Mesenteric fat pad (tissue), 1 donor: ENCODE results near the gene EMX2. TPM values are rescaled to one million over a fixed set of nuclear protein-coding genes. Genes with fewer than 3 reads are reported as not detected.
"Not testable (repeated sequence)": the region's sequence is repeated elsewhere in the genome, so short reads cannot be mapped to it uniquely, and the experiment has no call there.

ENCODE experiments used
- DNase-seq: peaks from one replicate; pipeline ENCODE4 v3.0.0-alpha.2; 2020; ENCODE audit warnings: low spot score
- total RNA-seq: library from RNA; stranded (reverse); fragmentation: NEBNext Ultra II Directional; extraction: Animal tissue kit (Norgen Biotek cat#: 25700); gene quantifications from one replicate; pipeline ENCODE4 v1.2.1, GENCODE V29; 2021
- donor health status: DM: yes; HTN: yes; CAD: no.

Gene EMX2
- total RNA-seq, 1 donor from 2014 or later = 2.4 TPM

DNA sequence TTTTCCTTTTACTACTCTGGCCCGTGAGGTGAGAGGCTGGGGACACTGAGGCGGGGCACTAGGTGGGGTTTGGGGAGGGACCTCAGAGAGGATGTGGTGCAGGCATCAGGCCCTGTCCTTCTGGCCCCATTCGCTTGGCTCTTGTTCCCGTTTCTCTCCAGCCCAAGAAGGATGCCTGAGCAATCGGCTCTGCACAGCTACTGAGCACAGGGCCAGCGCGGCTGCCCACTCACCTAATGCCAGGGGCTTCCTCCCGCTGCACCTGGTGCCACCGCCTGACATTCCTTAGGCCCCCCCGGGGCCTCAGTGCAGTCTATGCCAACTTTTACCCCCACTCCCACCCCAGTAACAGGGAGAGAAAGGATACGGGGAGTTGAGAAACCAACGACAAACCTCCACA, 12.5 kb downstream of the EMX2 start:
- no peak for DNase-seq

DNA sequence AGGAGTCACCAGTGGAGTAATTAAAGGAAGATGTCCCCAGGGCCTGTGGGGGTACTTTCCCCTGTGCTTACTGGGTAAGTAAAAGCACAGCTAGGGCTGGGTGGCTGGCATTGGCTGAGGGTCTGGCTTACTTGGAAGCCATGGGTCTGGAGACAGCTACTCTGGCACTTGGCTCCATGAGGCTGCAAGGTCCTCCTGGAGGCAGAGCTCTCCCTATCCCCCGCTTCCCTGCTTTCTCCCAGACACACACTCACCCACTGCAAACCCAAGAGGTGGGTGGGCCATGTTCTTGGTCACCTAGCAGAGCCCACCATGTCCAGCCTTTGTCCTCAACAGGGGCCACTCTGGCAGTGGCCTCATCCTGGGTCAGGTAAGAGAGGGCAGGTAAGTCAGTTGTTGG, 13.3 kb downstream of the EMX2 start:
- DNase-seq = no peak

DNA sequence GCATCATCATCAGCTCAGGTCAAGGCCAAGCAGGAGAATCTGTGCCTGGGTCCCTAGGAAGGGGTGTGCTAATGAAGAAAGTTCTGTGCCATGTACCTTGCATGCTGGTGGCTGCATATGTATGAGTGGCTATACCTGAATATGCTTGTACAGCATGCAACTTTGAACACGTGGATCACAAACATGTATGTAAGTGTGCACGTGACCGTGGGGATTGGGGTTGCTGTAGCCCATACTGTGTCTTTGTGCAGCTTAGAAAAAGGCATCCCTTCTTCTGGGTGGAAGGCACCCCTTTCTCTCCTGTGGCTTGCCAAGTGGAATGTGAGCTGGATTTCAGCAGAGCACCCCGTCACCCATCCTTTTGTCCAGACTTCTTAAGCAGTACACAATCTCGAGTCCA, 13.8 kb downstream of the EMX2 start:
- no peak for DNase-seq

DNA sequence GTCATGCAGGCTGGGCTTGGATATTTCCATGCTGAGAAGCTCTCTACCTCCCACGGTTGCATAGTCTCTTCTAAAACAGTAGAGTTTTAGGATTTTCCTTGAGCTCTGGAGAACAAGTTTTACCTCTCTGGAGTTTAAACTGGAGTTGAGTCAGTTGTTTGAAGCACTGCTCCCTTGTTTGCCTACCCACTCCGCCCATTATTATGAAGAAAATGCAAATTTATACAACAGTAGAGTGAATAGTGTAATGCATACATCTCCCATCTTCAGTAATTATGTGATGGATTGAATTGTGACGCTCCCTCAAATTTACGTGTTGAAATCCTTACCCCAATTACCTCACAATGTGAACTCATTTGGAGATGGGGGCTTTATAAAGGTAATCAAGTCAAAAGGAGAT, 17.2 kb downstream of the EMX2 start:
- DNase-seq = no peak

DNA sequence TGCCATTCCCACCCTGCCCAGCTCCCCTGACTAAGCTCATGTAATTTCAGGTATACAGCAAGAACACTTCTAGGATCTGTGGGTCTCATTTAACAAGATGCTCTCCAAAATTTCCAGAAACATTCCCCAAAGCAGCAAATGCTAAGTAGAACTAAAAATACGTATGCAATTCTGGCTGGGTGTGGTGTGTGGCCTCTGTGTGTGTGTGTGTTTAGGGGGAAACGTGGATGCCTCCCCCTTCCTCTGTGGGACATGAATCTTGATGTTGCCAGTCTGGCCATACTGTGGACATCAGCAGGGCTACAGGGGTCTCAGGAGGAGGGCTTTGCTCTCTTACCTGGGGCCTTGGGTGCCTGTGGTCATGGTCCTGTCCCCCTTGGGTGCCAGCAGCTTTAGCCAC, 18.4 kb downstream of the EMX2 start:
- DNase-seq = no peak

DNA sequence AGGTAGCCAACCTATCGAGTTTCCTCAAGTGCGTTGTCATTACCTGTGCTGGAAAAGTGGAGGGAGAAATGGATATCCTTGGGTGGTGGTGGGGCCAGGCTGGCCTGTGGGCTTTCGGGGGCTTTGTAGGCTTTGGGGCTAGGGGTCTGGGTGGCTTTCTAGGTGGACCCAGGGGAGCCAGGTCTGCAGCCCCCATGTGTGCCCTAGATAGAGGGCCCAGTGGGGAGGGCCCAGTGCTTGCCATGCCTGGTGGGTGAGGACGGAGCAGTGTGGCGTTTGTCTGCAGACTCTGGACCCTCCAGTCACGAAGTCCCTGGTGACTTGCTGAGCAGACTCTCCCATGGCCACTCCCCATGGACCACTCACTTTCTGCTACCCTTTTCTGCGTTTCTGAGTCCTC, 19.7 kb downstream of the EMX2 start:
- DNase-seq = no peak

DNA sequence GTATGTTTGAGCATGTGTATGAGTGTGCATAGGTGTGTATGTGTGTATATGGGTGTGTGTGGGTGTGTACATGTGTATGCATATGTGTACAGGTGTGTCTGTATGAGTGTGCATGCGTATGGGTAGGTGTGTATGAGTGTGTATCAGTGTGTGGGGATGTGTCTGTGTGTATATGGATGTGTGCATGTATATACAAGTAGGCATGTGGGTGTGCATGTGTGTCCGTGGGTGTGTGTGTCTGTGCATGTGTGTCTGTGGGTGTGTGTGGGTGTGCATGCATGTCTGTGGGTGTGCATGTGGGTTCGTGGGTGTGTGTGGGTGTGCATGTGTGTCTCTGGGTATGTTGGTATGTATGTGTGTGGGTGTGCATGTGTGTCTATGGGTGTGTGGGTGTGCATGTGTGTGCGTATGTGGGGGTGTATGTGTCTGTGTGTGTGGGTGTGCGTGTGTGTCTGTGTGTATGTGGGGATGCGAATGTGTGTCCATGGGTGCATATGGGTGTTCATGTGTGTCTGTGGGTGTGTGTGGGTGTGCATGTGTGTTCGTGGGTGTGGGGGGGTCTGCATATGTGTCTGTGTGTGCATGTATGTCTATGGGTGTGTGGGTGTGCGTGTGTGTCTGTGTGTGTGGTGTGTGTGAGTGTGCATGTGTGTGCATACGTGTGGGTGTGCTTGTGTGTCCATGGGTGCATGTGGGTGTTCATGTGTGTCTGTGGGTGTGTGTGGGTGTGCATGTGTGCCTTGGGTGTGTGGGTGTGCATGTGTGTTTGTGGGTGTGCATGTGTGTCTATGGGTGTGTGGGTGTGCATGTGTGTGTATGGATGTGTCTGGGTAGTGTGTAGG, 20.6 kb downstream of the EMX2 start:
- no peak for DNase-seq

DNA sequence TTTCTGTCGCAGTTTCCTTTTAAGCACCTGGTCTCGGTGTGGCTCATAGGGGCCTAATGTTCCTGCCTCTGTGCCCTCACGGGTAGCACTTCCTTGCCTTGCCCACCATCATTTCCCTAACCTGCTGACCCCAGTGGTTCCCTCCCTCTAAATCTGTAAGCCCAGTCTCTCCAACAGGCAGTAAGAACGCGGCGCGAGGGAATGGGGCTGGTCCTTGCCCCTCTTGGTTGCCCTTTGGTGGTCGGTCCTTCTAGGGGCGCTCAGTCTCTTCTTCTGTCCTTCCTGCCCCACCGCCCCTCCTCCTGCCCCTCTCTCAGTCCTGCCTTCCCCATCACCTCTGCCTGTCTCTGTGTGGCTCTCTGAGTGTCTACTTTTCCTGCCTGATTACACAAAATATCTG, 21.2 kb downstream of the EMX2 start:
- DNase-seq = no peak

DNA sequence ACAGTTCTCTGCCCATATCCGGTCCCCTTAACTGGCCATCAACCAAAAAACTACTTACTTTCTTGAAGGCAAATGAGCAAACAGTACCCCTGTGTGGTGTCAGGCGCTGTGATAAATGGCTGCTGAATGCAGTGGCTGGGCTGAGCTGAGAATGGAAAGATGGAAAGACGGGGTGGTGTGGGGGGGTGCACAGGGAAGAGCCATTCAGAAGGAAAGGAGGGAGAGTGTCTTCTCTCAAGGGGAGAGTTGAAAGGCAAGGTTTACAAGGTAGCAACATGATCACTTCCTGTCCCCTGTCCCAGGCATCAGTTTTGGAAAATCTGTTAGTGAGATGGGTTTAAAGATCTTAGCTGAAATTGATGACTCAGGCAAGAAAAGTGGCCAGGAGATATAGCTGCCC, 22.5 kb downstream of the EMX2 start:
- DNase-seq = no peak

DNA sequence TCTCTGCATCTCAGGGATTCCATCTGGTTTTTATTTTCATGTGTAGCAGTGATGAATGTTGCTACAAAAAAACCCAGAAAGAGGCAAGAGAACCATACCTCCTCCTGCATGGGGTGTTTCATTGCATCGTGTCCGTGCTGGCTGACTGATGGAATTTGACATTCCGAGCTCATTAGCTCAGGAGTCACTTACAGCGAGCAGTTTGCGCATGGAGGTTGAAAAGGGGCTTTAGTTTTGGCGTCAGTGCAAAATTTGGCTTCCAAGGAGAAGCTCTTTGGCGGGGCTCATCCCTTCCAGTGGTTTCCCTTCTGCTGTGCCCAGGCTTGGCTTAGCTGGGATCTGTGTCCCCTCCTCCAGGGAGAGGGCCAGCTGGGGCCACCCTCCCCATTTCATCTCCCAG, 25.8 kb downstream of the EMX2 start:
- no peak for DNase-seq

DNA sequence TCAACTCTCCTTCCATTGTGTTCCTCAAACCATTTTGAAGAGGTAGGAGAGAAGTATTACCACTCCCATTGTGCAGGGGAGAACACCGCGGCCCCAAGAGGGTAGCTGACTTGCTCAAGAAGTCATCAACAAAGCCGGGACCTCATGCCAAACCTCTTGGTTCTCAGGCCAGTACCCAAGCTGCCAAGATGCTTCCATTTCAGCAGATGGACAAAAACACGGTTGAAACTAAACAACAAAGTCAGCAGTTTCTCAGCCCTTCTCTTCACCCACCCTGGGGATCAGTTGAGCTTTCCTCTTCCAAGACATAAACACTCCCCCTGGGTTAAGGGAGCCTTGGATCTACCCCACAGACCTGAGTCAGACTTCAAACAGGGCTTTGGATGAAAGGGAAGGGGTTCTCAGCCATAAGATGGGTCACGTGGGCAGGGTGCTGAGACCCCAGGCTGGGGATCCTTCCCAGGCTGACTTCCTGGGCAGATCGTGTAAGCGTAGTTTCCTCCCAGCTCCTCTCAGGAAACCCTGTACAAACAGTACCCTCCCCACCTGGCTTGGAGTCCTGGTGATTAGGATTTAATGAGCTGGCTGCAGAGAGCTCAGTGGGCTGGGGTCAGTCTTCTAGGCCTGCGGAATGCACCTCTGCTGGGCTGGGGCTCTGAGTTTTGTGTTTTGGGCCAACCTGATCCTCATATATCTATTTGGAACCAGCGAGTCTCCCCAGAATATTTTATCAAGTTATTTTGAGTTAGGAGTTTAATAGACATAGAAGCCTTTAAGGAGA, 27.3 kb downstream of the EMX2 start:
- peak; percentile 68 for DNase-seq

DNA sequence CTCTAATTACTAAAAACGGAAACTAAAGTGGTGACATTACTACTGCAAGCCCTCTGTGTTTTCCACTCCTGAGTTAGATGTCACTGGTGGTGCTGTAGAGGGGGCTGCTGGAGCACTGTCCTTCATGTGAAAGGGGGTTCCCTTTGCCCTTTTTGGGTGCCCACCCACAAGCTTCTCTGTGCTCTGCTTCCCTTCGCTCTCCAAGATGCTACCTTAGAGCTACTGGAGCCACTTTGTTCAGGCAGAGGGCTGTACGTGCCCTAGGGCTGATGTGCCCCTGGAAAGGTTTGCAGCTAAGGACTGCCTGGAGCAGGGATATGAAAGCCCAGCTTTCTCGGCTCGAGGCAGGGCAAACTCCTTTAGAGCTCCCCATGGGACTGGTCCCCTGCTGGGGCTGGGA, 28.3 kb downstream of the EMX2 start:
- DNase-seq = peak; percentile 64

DNA sequence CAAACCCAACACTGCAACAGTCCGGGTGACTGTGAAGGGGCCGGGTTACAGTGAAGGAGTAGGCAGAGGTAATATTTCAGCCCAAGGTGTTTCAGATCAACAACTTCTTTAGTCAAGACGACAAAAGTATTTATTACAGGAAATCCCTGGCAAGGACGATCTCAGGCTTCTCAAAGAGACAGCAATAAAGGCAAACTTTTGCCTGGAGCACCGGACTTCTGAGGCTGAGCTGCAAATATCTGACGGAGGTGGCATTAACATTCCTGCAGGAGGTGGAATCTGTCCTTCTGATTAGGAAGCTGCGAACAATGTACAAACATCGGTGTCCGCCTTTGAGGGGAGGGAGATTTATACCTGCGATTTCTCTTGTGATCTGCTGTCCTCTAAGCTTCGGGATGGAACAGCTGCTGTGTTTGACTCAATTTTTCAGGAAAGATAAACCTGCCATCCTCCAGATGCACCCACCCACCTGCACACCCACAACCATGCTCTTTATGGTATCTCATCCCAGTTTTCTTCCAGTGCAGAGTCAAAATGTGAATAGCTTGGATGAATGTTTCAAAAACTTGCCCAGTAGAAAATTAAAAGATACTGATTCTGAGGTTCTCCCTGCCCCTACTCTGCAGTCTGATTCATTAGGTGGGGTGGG, 32.1 kb downstream of the EMX2 start:
- DNase-seq = no peak

DNA sequence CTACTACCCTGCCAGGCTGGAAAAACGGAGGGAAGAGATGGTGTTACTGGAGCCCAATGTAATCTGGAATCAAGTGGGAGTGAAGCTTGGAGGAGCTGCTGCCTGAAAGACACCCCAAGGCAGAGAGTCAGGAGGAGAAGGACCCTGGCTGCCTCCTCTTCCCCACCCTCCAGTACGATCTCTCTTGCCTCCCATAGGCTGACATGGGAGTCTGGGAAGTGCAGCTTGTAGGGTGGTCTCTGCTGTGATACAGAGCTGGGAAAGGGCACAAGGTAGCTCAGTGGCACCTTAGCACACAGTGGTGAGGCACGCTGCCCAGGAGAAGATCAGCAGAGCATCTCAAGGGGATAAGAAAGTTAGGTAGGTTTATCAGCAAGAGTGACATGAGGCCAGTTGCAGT, 35.9 kb downstream of the EMX2 start:
- DNase-seq = no peak

DNA sequence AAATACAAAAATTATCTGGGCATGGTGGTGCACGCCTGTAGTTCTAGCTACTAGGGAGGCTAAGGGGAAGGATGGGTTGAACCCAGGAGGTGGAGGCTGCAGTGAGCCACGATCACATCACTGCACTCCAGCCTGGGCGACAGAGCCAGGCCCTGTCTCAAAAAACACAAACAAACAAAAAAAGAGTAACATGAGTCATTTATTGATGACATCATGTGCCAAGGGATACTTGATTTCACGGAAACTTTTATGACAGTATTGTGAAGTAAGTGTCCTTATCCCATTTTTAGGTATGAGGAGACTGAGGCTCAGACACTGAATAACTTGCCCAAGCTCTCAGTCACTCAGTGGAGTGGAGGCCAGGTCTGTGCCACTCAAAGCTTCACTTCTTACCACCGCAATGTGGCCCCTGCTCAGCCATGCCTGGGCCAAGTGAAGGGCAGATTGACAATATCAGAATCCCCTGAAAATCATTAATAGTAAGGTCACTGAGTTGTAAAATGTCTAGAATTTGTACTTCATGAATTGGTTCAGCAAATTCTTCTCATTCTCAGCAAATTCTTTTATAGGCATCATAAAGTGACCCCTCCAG, 36.5 kb downstream of the EMX2 start:
- peak; percentile 82 for DNase-seq

DNA sequence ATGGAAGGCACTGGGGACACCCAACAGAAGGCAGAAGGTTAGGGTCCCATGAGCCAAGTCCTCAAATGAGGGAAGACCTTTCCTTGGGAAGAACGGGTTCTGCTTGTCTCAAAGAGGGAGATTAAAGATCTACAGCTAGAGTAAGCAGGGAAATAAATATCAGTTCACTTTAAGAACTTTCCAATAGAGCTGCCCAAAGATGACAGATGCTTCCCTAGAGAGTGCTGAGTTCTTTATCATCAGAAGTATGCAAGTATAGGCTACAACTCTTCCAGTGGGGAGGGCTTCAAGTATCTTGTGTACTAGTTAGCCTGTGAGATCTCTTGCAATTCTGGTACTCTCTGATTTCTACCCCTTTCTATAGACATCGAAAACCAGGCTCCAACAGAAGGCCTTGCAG, 39.4 kb downstream of the EMX2 start:
- DNase-seq = no peak

DNA sequence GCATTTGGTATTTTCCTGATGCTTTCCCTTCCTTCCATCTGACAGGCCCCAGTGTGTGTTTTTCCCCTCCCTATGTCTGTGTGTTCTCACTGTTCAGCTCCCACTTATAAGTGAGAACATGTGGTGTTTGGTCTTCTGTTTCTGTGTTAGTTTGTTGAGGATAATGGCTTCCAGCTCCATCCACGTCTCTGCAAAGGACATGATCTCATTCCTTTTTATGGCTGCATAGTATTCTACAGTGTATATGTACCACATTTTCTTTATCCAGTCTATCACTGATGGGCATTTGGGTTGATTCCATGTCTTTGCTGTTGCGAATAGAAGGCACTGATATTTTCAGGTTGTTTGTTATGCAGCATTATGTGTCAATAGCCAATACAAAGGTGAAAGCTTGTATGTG, 42.3 kb downstream of the EMX2 start:
- not testable (repeated sequence) for DNase-seq

DNA sequence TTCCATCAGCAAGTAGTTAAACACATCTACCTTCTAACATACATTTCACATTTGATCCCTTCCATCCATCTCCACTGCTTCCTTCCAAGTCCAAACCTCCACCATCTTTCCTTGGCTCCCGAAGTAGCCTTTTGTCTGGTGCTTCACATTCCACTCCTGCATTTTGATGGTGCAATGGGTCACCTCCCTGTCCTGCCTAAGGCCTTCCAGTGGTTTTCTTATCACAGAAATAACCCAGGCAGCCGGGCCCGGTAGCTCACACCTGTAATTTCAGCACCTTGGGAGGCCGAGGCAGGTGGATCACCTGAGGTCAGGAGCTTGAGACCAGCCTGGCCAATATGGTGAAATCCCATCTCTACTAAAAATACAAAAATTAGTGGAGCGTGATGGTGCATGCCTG, 44.5 kb downstream of the EMX2 start:
- DNase-seq = no peak

DNA sequence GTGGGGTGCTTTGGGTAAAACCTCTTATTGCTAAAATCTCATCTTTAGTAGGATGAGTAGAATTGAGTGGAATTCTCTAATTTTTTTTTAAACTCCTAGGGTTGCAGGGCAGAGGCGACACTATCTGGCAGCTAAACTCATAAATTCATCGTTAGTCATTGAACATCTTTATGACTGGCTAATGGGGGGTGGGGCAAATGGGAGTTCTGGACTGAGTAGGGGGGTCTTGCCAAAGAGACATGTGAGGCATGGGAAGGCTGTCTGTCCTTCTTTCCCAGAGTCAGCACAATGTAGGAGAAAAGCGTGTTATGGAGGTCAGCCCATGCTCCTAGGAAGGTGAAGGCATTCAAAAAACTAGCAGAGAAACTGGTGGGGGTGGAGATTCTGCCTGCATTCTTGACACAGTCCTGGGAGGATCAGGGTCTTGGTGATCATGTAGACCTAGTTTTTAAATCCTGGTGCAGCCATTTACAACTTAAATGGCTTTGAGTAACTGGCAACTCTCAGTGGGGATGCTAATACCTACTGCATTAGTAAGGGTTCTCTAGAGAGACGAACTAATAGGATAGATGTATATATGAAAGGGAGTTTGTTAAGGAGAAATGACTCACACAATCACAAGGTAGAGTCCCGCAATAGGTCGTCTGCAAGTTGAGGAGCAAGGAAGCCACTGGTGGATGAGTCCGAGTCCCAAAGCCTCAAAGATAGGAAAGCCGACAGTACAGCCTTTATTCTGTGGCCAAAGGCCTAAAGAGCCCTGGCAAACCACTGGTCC, 47.7 kb downstream of the EMX2 start:
- no peak for DNase-seq

DNA sequence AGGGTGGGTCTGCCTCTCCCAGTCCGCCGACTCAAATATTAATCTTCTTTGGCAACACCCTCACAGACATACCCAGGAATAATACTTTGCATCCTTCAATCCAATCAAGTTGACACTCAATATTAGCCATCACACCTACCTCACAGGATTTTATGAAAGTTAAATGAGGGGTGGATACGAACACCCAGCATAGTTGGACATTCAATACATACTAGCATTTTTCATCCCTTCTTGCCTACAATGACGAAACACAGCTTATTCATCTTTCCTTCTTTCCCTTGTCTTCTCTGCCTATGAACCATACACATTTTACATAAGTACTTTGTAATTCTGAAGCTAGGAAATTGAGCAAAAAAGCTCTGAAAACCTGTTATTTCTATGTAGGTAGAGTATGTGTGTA, 48.5 kb downstream of the EMX2 start:
- no peak for DNase-seq

DNA sequence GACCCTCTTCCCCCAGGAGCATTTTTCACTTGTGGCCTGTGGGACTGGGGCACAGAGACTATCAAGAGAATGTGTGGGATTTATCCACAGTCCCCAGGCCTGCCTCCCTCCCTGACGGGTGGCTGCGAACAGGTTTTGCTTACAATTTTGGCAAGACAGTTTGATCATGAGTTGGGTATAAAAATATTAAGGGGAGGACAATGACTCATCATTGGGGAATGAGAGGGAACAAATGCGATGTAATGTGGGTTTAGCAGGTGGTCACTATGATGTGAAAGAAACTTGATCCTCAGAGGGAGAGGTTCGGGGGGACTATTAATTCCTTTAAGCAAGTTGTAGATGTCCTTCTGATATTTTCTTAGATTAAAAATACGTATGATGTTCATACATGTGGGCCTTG, 52.2 kb downstream of the EMX2 start:
- DNase-seq = no peak
